ACC112 (cell line): ENCODE data around the gene PRKAR1B.

ENCODE experiments used
- H2AFZ ChIP-seq: fragments of 200-600 bp; sonication (generic); one replicate; pipeline ENCODE4 v1.6.0; 2017; ENCODE audit warnings: antibody characterized with exemption, low read length; ENCODE audit not compliant: unreplicated experiment
- H3K27ac ChIP-seq: fragments of 200-600 bp; sonication (generic); 2 replicates; pipeline ENCODE4 v1.5.1; 2014; ENCODE audit warnings: low read depth, mild to moderate bottlenecking, antibody characterized with exemption, low read length, moderate library complexity
- H3K27me3 ChIP-seq: fragments of 200-600 bp; sonication (generic); 2 replicates; pipeline ENCODE4 v1.6.1; 2014; ENCODE audit warnings: mild to moderate bottlenecking, antibody characterized with exemption, low read length, moderate library complexity, mixed read lengths; ENCODE audit not compliant: insufficient read depth
- H3K36me3 ChIP-seq: fragments of 200-600 bp; sonication (generic); 2 replicates; pipeline ENCODE4 v1.6.1; 2016; ENCODE audit warnings: mild to moderate bottlenecking, antibody characterized with exemption, low read length, moderate library complexity, mixed read lengths; ENCODE audit not compliant: insufficient read depth
- H3K4me1 ChIP-seq: fragments of 200-600 bp; sonication (generic); one replicate; pipeline ENCODE4 v1.6.1; 2016; ENCODE audit warnings: low read length, mixed read lengths; ENCODE audit not compliant: insufficient read depth, unreplicated experiment, control insufficient read depth
- H3K4me3 ChIP-seq: fragments of 200-600 bp; sonication (generic); 2 replicates; pipeline ENCODE4 v1.5.1; 2014; ENCODE audit warnings: mild to moderate bottlenecking, low read depth, low read length
- H3K79me2 ChIP-seq: fragments of 200-600 bp; sonication (generic); one replicate; pipeline ENCODE4 v1.6.0; 2016; ENCODE audit warnings: low read length; ENCODE audit not compliant: control insufficient read depth, unreplicated experiment, insufficient read depth

Gene PRKAR1B

GRCh38 chr7:584122-584465 is 143.0 kb downstream of the PRKAR1B start:
- Histone ChIP-seq H3K27me3 (no peaks in the 10 kb centered on the region), H2AFZ (no peak overlapping the region), H3K79me2 (no peaks in the 10 kb centered on the region), H3K4me3 (no peak overlapping the region), H3K27ac (no peak overlapping the region), H3K4me1 (no peaks in the 10 kb centered on the region), H3K36me3 (peaks cover 6% of the 10 kb centered on the region; the same call in 1 of the 2 replicates)

- H3K79me2 ChIP-seq, result no peaks in the 10 kb centered on the region
- H3K4me1 ChIP-seq, result no peaks in the 10 kb centered on the region
- no peak overlapping the region for H3K27ac ChIP-seq
- H3K36me3 ChIP-seq, result peaks cover 6% of the 10 kb centered on the region; the same call in 1 of the 2 replicates
- no peak overlapping the region for H3K4me3 ChIP-seq
- H2AFZ ChIP-seq, result no peak overlapping the region
- no peaks in the 10 kb centered on the region for H3K27me3 ChIP-seq
Measured at GRCh38 chr7:583410-584121, 143.5 kb downstream of the PRKAR1B start.

- no peaks in the 10 kb centered on the region for H3K79me2 ChIP-seq
- H3K4me1 ChIP-seq, result no peaks in the 10 kb centered on the region
- no peak overlapping the region for H3K27ac ChIP-seq
- peaks cover 6% of the 10 kb centered on the region; the same call in 1 of the 2 replicates for H3K36me3 ChIP-seq
- H3K27me3 ChIP-seq, result no peaks in the 10 kb centered on the region
- H2AFZ ChIP-seq, result no peak overlapping the region
- no peak overlapping the region for H3K4me3 ChIP-seq
Measured at GRCh38 chr7:582931-583330, 144.2 kb downstream of the PRKAR1B start.

GRCh38 chr7:582081-582835 is 144.8 kb downstream of the PRKAR1B start:
- Histone ChIP-seq H3K4me3 (no peak overlapping the region), H3K4me1 (no peaks in the 10 kb centered on the region), H2AFZ (no peak overlapping the region), H3K36me3 (peaks cover 6% of the 10 kb centered on the region; the same call in 1 of the 2 replicates), H3K27ac (no peak overlapping the region), H3K27me3 (no peaks in the 10 kb centered on the region), H3K79me2 (no peaks in the 10 kb centered on the region)

DNA sequence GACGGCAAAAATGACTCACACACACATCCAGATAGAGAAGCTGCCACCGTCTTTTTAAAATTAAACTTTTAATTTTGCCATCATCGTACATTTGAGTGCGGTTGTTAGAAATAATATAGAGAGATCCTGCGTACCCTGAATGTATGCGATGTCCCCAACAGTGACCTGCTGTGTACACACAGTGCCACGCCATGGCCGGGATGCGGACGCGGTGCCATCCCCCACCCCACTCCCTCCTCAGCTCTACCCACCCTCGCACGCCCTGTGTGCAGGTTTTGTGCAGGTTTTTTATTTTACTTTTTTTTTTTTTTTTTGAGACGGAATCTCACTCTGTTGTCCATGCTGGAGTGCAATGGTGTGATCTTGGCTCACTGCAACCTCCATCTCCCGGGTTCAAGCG is 148.7 kb downstream of the PRKAR1B start:
- no peaks in the 10 kb centered on the region for H3K79me2 ChIP-seq
- H3K36me3 ChIP-seq, result no peaks in the 10 kb centered on the region
- H3K27me3 ChIP-seq, result no peaks in the 10 kb centered on the region
- H3K4me1 ChIP-seq, result no peaks in the 10 kb centered on the region
- H3K4me3 ChIP-seq, result no peak overlapping the region
- no peak overlapping the region for H3K27ac ChIP-seq
- no peak overlapping the region for H2AFZ ChIP-seq

DNA sequence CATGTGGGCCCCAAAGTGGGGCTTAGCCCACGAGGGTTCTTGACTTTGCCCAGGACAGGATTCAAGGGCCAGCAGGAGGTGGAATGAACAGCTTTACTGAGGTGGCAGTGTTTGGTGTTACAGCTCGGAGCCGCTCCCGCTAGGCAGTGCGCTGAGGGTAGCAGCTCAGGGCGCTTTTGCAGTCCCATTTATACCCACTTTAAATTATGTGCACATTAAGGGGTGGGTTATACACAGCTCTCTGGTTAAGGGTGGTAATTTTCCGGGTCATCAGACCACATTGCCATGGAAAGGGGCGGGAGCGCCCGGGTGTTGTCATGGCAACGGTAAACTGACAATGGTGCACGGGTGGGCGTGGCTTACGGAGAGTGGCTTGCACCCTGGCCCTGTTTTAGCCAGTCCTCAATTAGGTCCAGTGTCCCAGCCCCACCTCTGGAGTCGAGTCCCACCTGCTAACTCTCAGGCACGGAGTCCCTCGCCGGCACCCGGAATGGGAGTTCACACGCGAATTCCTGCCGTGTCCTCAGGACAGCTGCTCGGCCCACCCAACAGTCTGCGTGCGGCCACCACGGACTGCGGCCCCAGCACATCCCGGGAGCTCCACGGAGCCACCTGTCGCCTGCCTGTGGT is 149.2 kb downstream of the PRKAR1B start:
- no peaks in the 10 kb centered on the region for H3K27me3 ChIP-seq
- no peak overlapping the region for H3K4me3 ChIP-seq
- no peaks in the 10 kb centered on the region for H3K4me1 ChIP-seq
- no peaks in the 10 kb centered on the region for H3K79me2 ChIP-seq
- no peaks in the 10 kb centered on the region for H3K36me3 ChIP-seq
- no peak overlapping the region for H2AFZ ChIP-seq
- no peak overlapping the region for H3K27ac ChIP-seq

DNA sequence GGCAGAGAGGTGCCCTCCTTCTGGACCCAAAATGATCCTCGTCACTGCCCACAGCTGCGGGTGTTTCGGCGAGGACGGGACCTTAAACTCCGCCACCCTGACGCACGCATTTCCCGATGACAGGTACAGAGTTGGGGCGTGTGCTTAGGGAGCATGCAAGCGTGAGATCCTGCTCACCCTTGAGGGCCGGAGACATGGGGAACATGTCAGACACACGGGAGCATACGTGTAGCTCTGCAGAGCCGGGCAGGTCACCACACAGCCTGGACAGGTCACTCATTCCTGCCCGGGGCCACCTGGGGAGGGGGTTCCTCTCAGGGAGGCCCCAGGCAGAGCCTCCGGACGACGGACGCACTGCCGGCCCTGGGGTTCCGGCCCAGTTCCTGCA is 149.8 kb downstream of the PRKAR1B start:
- no peaks in the 10 kb centered on the region for H3K79me2 ChIP-seq
- no peaks in the 10 kb centered on the region for H3K36me3 ChIP-seq
- H3K4me1 ChIP-seq, result no peaks in the 10 kb centered on the region
- H2AFZ ChIP-seq, result no peak overlapping the region
- H3K27ac ChIP-seq, result no peak overlapping the region
- no peaks in the 10 kb centered on the region for H3K27me3 ChIP-seq
- no peak overlapping the region for H3K4me3 ChIP-seq

- H3K4me1 ChIP-seq, result no peaks in the 10 kb centered on the region
- no peaks in the 10 kb centered on the region for H3K36me3 ChIP-seq
- no peak overlapping the region for H3K4me3 ChIP-seq
- no peaks in the 10 kb centered on the region for H3K79me2 ChIP-seq
- H3K27ac ChIP-seq, result no peak overlapping the region
- no peak overlapping the region for H2AFZ ChIP-seq
- no peaks in the 10 kb centered on the region for H3K27me3 ChIP-seq
Measured at GRCh38 chr7:576524-577277, 150.4 kb downstream of the PRKAR1B start.

GRCh38 chr7:575425-576366 is 151.4 kb downstream of the PRKAR1B start:
- Histone ChIP-seq H3K4me3 (no peak overlapping the region), H3K4me1 (no peaks in the 10 kb centered on the region), H3K36me3 (no peaks in the 10 kb centered on the region), H3K27me3 (no peaks in the 10 kb centered on the region), H3K27ac (no peak overlapping the region), H2AFZ (no peak overlapping the region), H3K79me2 (no peaks in the 10 kb centered on the region)
